PC-3 (cell line): ENCODE data around the gene PLCL1. TPM values are rescaled to one million over a fixed set of nuclear protein-coding genes. Genes with fewer than 3 reads are reported as not detected.

ENCODE experiments used
- ATAC-seq: fragments of 200-7000 bp; cut with Tn5 transposase; 2 replicates; pipeline ENCODE4 v1.9.1; 2020; ENCODE audit warnings: mild to moderate bottlenecking, moderate library complexity
- BruUV-seq: library from RNA; stranded (reverse); fragments of 400-500 nt; replicated peaks from 2 replicates; lab custom pipeline; 2021; lab: Mats Ljungman, UMichigan
- CTCF ChIA-PET: fragments of 300-600 bp; sonication (Branson Sonifier 250); formaldehyde crosslinking; loops from one replicate; lab custom pipeline; 2022; ENCODE audit warnings: antibody characterized with exemption; lab: Charles Lee
- POLR2A ChIA-PET: fragments of 300-600 bp; sonication (Branson Sonifier 250); formaldehyde crosslinking; loops from one replicate; lab custom pipeline; 2022; ENCODE audit warnings: antibody characterized with exemption; ENCODE audit not compliant: unreplicated experiment; lab: Charles Lee
- DNase-seq: peaks from one replicate; pipeline ENCODE4 v3.0.0-alpha.2; 2015
- H2AFZ ChIP-seq: fragments of 300-600 bp; sonication (generic); 2 replicates; pipeline ENCODE4 v1.6.0; 2016; ENCODE audit warnings: antibody characterized with exemption, low read length
- H3F3A ChIP-seq: fragments of 300-600 bp; sonication (generic); one replicate; pipeline ENCODE4 v1.6.0; 2017; ENCODE audit warnings: antibody characterized with exemption, low read length, control low read depth, mild to moderate bottlenecking; ENCODE audit not compliant: unreplicated experiment
- H3K27ac ChIP-seq: fragments of 300-600 bp; sonication (generic); 2 replicates; pipeline ENCODE4 v1.5.1; 2016; ENCODE audit warnings: mild to moderate bottlenecking, low read length
- H3K27me3 ChIP-seq: fragments of 300-600 bp; sonication (generic); 2 replicates; pipeline ENCODE4 v1.6.1; 2016; ENCODE audit warnings: low read length, mixed read lengths
- H3K36me3 ChIP-seq: fragments of 300-600 bp; sonication (generic); 2 replicates; pipeline ENCODE4 v1.6.1; 2016; ENCODE audit warnings: low read depth, mixed run types, low read length, mixed read lengths
- H3K4me1 ChIP-seq: fragments of 300-600 bp; sonication (generic); 2 replicates; pipeline ENCODE4 v1.5.1; 2016; ENCODE audit warnings: low read length; ENCODE audit not compliant: insufficient read depth
- H3K4me2 ChIP-seq: fragments of 300-600 bp; sonication (generic); 2 replicates; pipeline ENCODE4 v1.6.0; 2016; ENCODE audit warnings: low read length
- H3K4me3 ChIP-seq: fragments of 300-600 bp; sonication (generic); 2 replicates; pipeline ENCODE4 v1.5.1; 2016; ENCODE audit warnings: mild to moderate bottlenecking, low read length, mixed read lengths
- H3K79me2 ChIP-seq: fragments of 300-600 bp; sonication (generic); 2 replicates; pipeline ENCODE4 v1.6.1; 2017; ENCODE audit warnings: low read length, mixed read lengths
- H3K9ac ChIP-seq: fragments of 300-600 bp; sonication (generic); 2 replicates; pipeline ENCODE4 v1.6.0; 2016; ENCODE audit warnings: mild to moderate bottlenecking, low read length
- H3K9me2 ChIP-seq: fragments of 300-600 bp; sonication (generic); replicated peaks from 2 replicates; pipeline ENCODE4 v1.6.1; 2016; ENCODE audit warnings: mixed run types, low read length, mixed read lengths
- H3K9me3 ChIP-seq: fragments of 300-600 bp; sonication (generic); 2 replicates; pipeline ENCODE4 v1.6.1; 2016; ENCODE audit warnings: low read length, mixed read lengths
- H4K20me1 ChIP-seq: fragments of 300-600 bp; sonication (generic); 2 replicates; pipeline ENCODE4 v1.6.1; 2016; ENCODE audit warnings: low read length, mixed read lengths
- CTCF ChIP-seq: fragments of 300-600 bp; sonication (generic); conservative IDR thresholded peaks from 2 replicates; pipeline ENCODE4 v1.5.1; 2017; ENCODE audit warnings: antibody characterized with exemption, low read depth, mild to moderate bottlenecking, low read length
- EZH2 ChIP-seq: fragments of 300-600 bp; sonication (generic); IDR thresholded peaks from one replicate; pipeline ENCODE4 v1.6.1; 2017; ENCODE audit warnings: antibody characterized with exemption, mild to moderate bottlenecking, low read length; ENCODE audit not compliant: unreplicated experiment
- EZH2phosphoT487 ChIP-seq: fragments of 300-600 bp; sonication (generic); IDR thresholded peaks from 2 replicates; pipeline ENCODE4 v1.6.1; 2018; ENCODE audit warnings: mild to moderate bottlenecking, antibody characterized with exemption, low read length, borderline replicate concordance
- intact Hi-C: fragments of 100-400 bp; cut with micrococcal nuclease; formaldehyde crosslinking; loops from 2 replicates; pipeline ENCODE4 v1.9.0; 2023
- total RNA-seq: library from RNA; depleted of rRNA; stranded (reverse); fragments of >200 nt; gene quantifications from 2 replicates; pipeline ENCODE4 v1.2.3, GENCODE V29; 2014

PLCL1 gene
- total RNA-seq, 1 experiment from 2014 or later: not detected

GRCh38 chr2:198167346-198167745, 363.0 kb downstream of the PLCL1 start:
- no peaks in the 10 kb centered on the region for H3K4me1 ChIP-seq
- H3K4me3 ChIP-seq: no peak overlapping the region
- H3K27me3 ChIP-seq: peaks cover 24% of the 10 kb centered on the region
- H4K20me1 ChIP-seq: no peaks in the 10 kb centered on the region
- H3K79me2 ChIP-seq: no peaks in the 10 kb centered on the region
- no peak for DNase-seq
- no peaks in the 10 kb centered on the region for H3K36me3 ChIP-seq
- H3K27ac ChIP-seq: no peak overlapping the region
- BruUV-seq: no TSS peak
- no peaks in the 10 kb centered on the region for H3K9me2 ChIP-seq
- H3F3A ChIP-seq: no peaks in the 10 kb centered on the region
- ChIA-PET POLR2A (no interaction called here), CTCF (no interaction called here)
- no peaks in the 10 kb centered on the region for H3K9me3 ChIP-seq
- no peak for ATAC-seq
- H3K9ac ChIP-seq: no peak overlapping the region
- no peak overlapping the region for H2AFZ ChIP-seq
- no peak overlapping the region for H3K4me2 ChIP-seq
- TF ChIP-seq EZH2phosphoT487: no peak
- no peak for TF ChIP-seq EZH2
- TF ChIP-seq CTCF: no peak
- intact Hi-C loops: no loop called here

GRCh38 chr2:198168651-198169050, 364.3 kb downstream of the PLCL1 start:
- H3K27ac ChIP-seq: no peak overlapping the region
- ChIA-PET CTCF (no interaction called here), POLR2A (no interaction called here)
- peaks cover 15% of the 10 kb centered on the region for H3K27me3 ChIP-seq
- ATAC-seq (no peak), DNase-seq (no peak)
- no peak overlapping the region for H3K9ac ChIP-seq
- no peaks in the 10 kb centered on the region for H3K9me2 ChIP-seq
- intact Hi-C loops: no loop called here
- H3F3A ChIP-seq: no peaks in the 10 kb centered on the region
- H4K20me1 ChIP-seq: no peaks in the 10 kb centered on the region
- no peaks in the 10 kb centered on the region for H3K4me1 ChIP-seq
- H3K9me3 ChIP-seq: no peaks in the 10 kb centered on the region
- no peak overlapping the region for H3K4me2 ChIP-seq
- no TSS peak for BruUV-seq
- no peaks in the 10 kb centered on the region for H3K79me2 ChIP-seq
- no peak overlapping the region for H3K4me3 ChIP-seq
- TF ChIP-seq EZH2 (no peak), CTCF (no peak), EZH2phosphoT487 (no peak)
- no peaks in the 10 kb centered on the region for H3K36me3 ChIP-seq
- H2AFZ ChIP-seq: no peak overlapping the region

- ATAC-seq (no peak), DNase-seq (no peak)
- H3K36me3 ChIP-seq: no peaks in the 10 kb centered on the region
- no peak overlapping the region for H2AFZ ChIP-seq
- no peak overlapping the region for H3K9ac ChIP-seq
- H3K27me3 ChIP-seq: no peaks in the 10 kb centered on the region
- H3K9me3 ChIP-seq: 0 out of 2 replicates have a peak, but pooled peaks cover 1% of the 10 kb centered on the region
- H3F3A ChIP-seq: no peaks in the 10 kb centered on the region
- H3K4me3 ChIP-seq: no peak overlapping the region
- H3K9me2 ChIP-seq: no peaks in the 10 kb centered on the region
- no peaks in the 10 kb centered on the region for H4K20me1 ChIP-seq
- intact Hi-C loops: no loop called here
- H3K27ac ChIP-seq: no peak overlapping the region
- no peak overlapping the region for H3K4me2 ChIP-seq
- BruUV-seq: no TSS peak
- ChIA-PET CTCF (no interaction called here), POLR2A (no interaction called here)
- no peak for TF ChIP-seq CTCF
- no peak for TF ChIP-seq EZH2phosphoT487
- TF ChIP-seq EZH2: no peak
- no peaks in the 10 kb centered on the region for H3K4me1 ChIP-seq
- H3K79me2 ChIP-seq: no peaks in the 10 kb centered on the region
These were observed 368.8 kb downstream of the PLCL1 start for GRCh38 chr2:198173242-198173641.
